ENCODE measurements around the gene ATP2A2. TPM values are rescaled to one million over a fixed set of nuclear protein-coding genes. Genes with fewer than 3 reads are reported as not detected.
"Not testable (repeated sequence)": the region's sequence is repeated elsewhere in the genome, so short reads cannot be mapped to it uniquely, and the experiment has no call there.

Gene ATP2A2
- total and polyA plus RNA-seq, 11 donors: 494 to 2,963 (median 1,674) TPM

DNA sequence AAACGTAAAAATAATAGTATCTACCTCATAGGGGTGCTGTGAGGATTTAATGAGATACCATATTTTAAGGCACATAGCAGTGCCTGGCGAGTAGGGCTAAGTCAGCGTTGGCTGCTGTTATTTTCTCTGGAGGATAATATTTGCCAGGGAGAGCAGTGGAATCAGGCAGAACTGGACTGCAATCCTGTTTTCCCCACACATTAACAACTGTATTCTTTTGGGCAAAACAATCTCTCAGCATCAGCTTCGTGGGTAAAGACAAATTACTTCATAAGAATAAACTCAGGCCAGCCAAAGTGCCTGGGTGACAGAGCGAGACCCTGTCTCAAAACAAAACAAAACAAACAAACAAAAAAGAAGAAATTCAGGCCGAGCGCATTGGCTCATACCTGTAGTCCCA, 29.7 kb upstream of the ATP2A2 start:
- Histone ChIP-seq H3K9me3 (no peaks in the 10 kb centered on the region), H3K27me3 (no peaks in the 10 kb centered on the region), H3K4me3 (no peak overlapping the region), H3K4me1 (peaks cover 0 to 68% (median 49%) of the 10 kb centered on the region in 12 donors), H3K36me3 (no peaks in the 10 kb centered on the region), H3K27ac (peak overlapping the region; percentile 4 to 98 (median 88))
- intact Hi-C loops (cut with DNase I): loop anchor here in 2 of 10 donors (2.0 to 10.0 kb wide), 2 partner anchors 29 to 147 kb away; partner anchors contain the start of gene ATP2A2 (in 1 of the 2)
- TF ChIP-seq POLR2A (IDR thresholded peaks at IDR 0.05): no peak
- TF ChIP-seq CTCF (IDR thresholded peaks at IDR 0.05): no peak
- WGBS, 4 donors: 82 to 91% (median 85%) methylated on average over 7 of the region's 7 CpGs
- ATAC-seq (no peak), DNase-seq (no peak)

GRCh38 chr12:110252716-110253115, 28.3 kb upstream of the ATP2A2 start:
- peaks cover 0 to 65% (median 48%) of the 10 kb centered on the region in 12 donors for H3K4me1 ChIP-seq
- no peaks in the 10 kb centered on the region for H3K9me3 ChIP-seq
- TF ChIP-seq CTCF (IDR thresholded peaks at IDR 0.05) (no peak), POLR2A (IDR thresholded peaks at IDR 0.05) (no peak)
- 36 to 44% (median 40%) methylated on average over 9 of the region's 9 CpGs for WGBS, 4 donors
- H3K36me3 ChIP-seq: no peaks in the 10 kb centered on the region
- H3K27me3 ChIP-seq: no peaks in the 10 kb centered on the region
- peak overlapping the region in 4 of 12 donors; percentile 3 to 23 (median 20) for H3K4me3 ChIP-seq
- DNase-seq (peak; percentile 60 to 91 (median 82)), ATAC-seq (peak; percentile 77 to 83 (median 80))
- peak overlapping the region; percentile 71 to 97 (median 88) for H3K27ac ChIP-seq
- intact Hi-C loops (cut with DNase I): loop anchor here in 1 of 10 donors (10.0 kb wide), 1 partner anchor 148 kb away; no protein-coding TSS in a partner anchor

DNA sequence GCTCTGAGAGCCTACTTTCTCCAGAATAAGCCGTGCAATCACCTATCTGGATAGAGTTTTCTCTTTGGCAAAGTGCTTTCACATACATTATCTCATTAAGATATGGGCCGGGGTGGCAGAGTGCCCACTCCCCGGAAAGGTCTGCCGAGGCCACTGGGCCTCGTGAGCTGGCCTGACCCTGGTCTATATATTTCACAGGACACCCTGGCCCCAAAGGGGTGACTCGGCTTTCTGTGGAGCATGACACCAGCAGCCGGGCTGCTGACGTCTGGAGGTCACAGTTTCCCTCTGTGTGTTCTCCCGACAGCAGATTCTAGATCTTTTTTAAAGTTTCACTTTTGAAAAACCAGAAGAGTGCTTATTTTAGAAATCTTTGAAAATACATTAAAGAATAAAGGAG, 27.9 kb upstream of the ATP2A2 start:
- DNase-seq: peak; percentile 76 to 92 (median 84)
- WGBS, 4 donors: 16 to 34% (median 20%) methylated on average over 9 of the region's 9 CpGs
- Histone ChIP-seq H3K4me3 (peak overlapping the region in 7 of 12 donors; percentile 2 to 29 (median 18)), H3K36me3 (no peaks in the 10 kb centered on the region), H3K4me1 (peaks cover 0 to 61% (median 44%) of the 10 kb centered on the region in 12 donors), H3K27me3 (no peaks in the 10 kb centered on the region), H3K9me3 (no peaks in the 10 kb centered on the region), H3K27ac (peak overlapping the region; percentile 71 to 97 (median 88))
- intact Hi-C loops (cut with DNase I): loop anchor here in 1 of 10 donors (10.0 kb wide), 1 partner anchor 148 kb away; no protein-coding TSS in a partner anchor
- peak; percentile 80 to 85 (median 82) for ATAC-seq
- no peak for TF ChIP-seq CTCF (IDR thresholded peaks at IDR 0.05)
- no peak for TF ChIP-seq POLR2A (IDR thresholded peaks at IDR 0.05)

DNA sequence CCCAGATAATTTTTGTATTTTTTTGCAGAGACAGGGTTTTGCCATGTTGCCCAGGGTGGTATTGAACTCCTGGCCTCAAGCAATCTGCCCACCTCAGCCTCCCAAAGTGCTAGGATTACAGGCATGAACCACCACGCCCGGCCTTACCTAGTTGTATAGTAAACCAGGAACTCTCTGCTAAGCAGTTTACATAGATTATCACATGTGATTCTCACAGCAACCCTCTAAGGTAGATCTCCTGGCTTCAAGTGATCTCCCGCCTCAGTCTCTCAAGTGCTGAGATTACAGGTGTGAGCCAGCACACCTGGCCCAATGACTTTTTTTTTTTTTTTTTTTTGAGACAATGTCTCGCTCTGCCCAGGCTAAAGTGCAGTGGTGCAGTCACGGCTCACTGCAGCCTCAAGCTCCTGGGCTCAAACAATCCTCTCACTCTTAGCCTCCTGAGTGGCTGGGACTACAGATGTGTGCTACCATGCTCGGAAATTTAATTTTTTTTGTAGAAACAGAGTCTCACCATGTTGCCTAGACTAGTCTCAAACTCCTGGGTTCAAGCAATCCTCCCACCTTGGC, 26.0 kb upstream of the ATP2A2 start:
- DNase-seq (no peak), ATAC-seq (no peak)
- intact Hi-C loops (cut with DNase I): loop anchor here in 1 of 10 donors (10.0 kb wide), 1 partner anchor 150 kb away; no protein-coding TSS in a partner anchor
- H3K4me3 ChIP-seq: no peak overlapping the region
- peak overlapping the region in 3 of 12 donors; percentile 33 to 90 (median 87) for H3K27ac ChIP-seq
- WGBS, 4 donors: 93 to 99% (median 96%) methylated on average over 6 of the region's 6 CpGs
- no peaks in the 10 kb centered on the region for H3K27me3 ChIP-seq
- no peaks in the 10 kb centered on the region for H3K9me3 ChIP-seq
- H3K36me3 ChIP-seq: no peaks in the 10 kb centered on the region
- peaks cover 0 to 42% (median 28%) of the 10 kb centered on the region in 12 donors for H3K4me1 ChIP-seq
- TF ChIP-seq CTCF (IDR thresholded peaks at IDR 0.05) (no peak), POLR2A (IDR thresholded peaks at IDR 0.05) (no peak)

- not testable (repeated sequence) for H3K9me3 ChIP-seq, H3K36me3 ChIP-seq, H3K4me3 ChIP-seq, H3K27me3 ChIP-seq, DNase-seq, ATAC-seq
- Histone ChIP-seq H3K4me1 (peaks cover 0 to 37% (median 21%) of the 10 kb centered on the region in 12 donors), H3K27ac (peak overlapping the region in 6 of 12 donors; percentile 47 to 87 (median 66))
- WGBS, 4 donors: 92 to 96% (median 93%) methylated on average over 11 of the region's 11 CpGs
- intact Hi-C loops (cut with DNase I): loop anchor here in 1 of 10 donors (10.0 kb wide), 1 partner anchor 151 kb away; no protein-coding TSS in a partner anchor
These were observed 25.1 kb upstream of the ATP2A2 start for GRCh38 chr12:110255890-110256456.

All from heart left ventricle (tissue), 16 donors.